ENCODE results near the gene GALT. TPM values are rescaled to one million over a fixed set of nuclear protein-coding genes. Genes with fewer than 3 reads are reported as not detected.

GALT gene
- total and polyA plus RNA-seq, 2 of the 13 experiments (the other 11 are each of a cell fraction or from before 2014, with no cell fraction given), result 40.4 to 46.3 TPM

- Histone ChIP-seq H3K4me2 (ENCODE audit: low read depth, low read length) (peak within 1 kb of the TSS; percentile 72), H3K27ac (ENCODE audit: extremely low read length, insufficient read depth, low read length) (no peak within 1 kb of the TSS), H3K9me3 (ENCODE audit: low read length) (no peaks in the 10 kb centered on the region), H4K20me1 (ENCODE audit: insufficient read depth, low read length) (no peaks in the 10 kb centered on the region), H3K36me3 (replicated peaks in 1 of 2; ENCODE audit: control insufficient read depth in 1 of 2, insufficient read depth in 2 of 2, low read length in 2 of 2) (no peaks in the 10 kb centered on the region), H3K4me1 (ENCODE audit: insufficient read depth, low read length) (peaks cover 35% of the 10 kb centered on the region), H2AFZ (ENCODE audit: low read length) (no peak within 1 kb of the TSS), H3K27me3 (ENCODE audit: control insufficient read depth in 1 of 2, insufficient read depth in 2 of 2, low read length in 2 of 2) (peaks cover 4 to 20% of the 10 kb centered on the region in 2 experiments; a peak in 3 of 5 replicates), H3K79me2 (ENCODE audit: insufficient read depth, low read length) (no peaks in the 10 kb centered on the region), H3K4me3 (replicated peaks in 1 of 3; ENCODE audit: insufficient read depth in 1 of 3, low read depth in 2 of 3, low read length in 3 of 3) (peak within 1 kb of the TSS; percentile 36 to 73 (median 40)), H3K9ac (ENCODE audit: insufficient read depth, low read depth, low read length) (no peak within 1 kb of the TSS)
- under 1% methylated on average over 14 of the region's 69 CpGs for WGBS (ENCODE audit: low lambda C conversion rate)
- in situ Hi-C loops (cut with HindIII; ENCODE audit: extremely low pct_ligation_motif_present, low pct_unique_long_range_greater_than_20kb) (no loop called here), intact Hi-C loops (cut with micrococcal nuclease; ENCODE audit: unreplicated experiment) (no loop called here)
- no peak for DNase-seq (ENCODE audit: low spot score)
- no peak for FAIRE-seq
- CTCF ChIA-PET (ENCODE audit: low intra/inter-chr PET ratio, low total read pairs), result no interaction called here
- BruUV-seq (replicated peaks), result no TSS peak
- POLR2A ChIA-PET, result interaction anchor here (0.9 to 2.0 kb wide), 6 partner anchors 9 to 36 kb away, joined by 3 to 9 read pairs (median 4); partner anchors contain the start of genes DCTN3, GALT, RPP25L and SIGMAR1
- peak; percentile 87 for ATAC-seq
- TF ChIP-seq ZNF235 (CRISPR knock-in tag; IDR thresholded peaks at IDR 0.05; ENCODE audit: borderline replicate concordance) (peak; percentile 30; the same call in 1 of the 2 replicates), ZNF407 (CRISPR knock-in tag; IDR thresholded peaks at IDR 0.05; ENCODE audit: not compliant biosample characterization) (no peak), RAD21 (CRISPR knock-in tag; IDR thresholded peaks at IDR 0.05) (peak; percentile 46), MYPOP (CRISPR knock-in tag; IDR thresholded peaks at IDR 0.05) (peak; percentile 36; the same call in 1 of the 2 replicates), MAZ (IDR thresholded peaks at IDR 0.05; ENCODE audit: borderline replicate concordance, low read depth, low read length) (no peak), MAZ (CRISPR knock-in tag; IDR thresholded peaks at IDR 0.05; ENCODE audit: low read depth) (peak; percentile 70), ZNF777 (CRISPR knock-in tag; IDR thresholded peaks at IDR 0.05) (0 out of 2 replicates have a peak, but pooled peaks have one; percentile 32), ZFP90 (CRISPR knock-in tag; IDR thresholded peaks at IDR 0.05; ENCODE audit: borderline replicate concordance) (no peak), UBTF (CRISPR knock-in tag; IDR thresholded peaks at IDR 0.05) (peak; percentile 86; the same call in 1 of the 2 replicates), NFIC (IDR thresholded peaks at IDR 0.05; ENCODE audit: low read length) (no peak), TOPORS (CRISPR knock-in tag; IDR thresholded peaks at IDR 0.05) (0 out of 2 replicates have a peak, but pooled peaks have one; percentile 18)
Measured at GRCh38 chr9:34628656-34629490, 17.6 kb upstream of the GALT start, which contains the start of gene ARID3C. Gene ARID3C (minus strand): TSS chr9:34629066. CDS start chr9:34628014, 1,052 bp downstream.

Data from HepG2 (cell line).